IPS-18c (cell line): ENCODE data around the gene NTM.

Experiments used
- H3K4me3 ChIP-seq: 2 replicates; pipeline ENCODE4 v1.7.0; 2013; ENCODE audit warnings: low read depth, mild to moderate bottlenecking, low read length, moderate library complexity; ENCODE audit not compliant: insufficient read depth
- H3K9me3 ChIP-seq: one replicate; pipeline ENCODE4 v1.6.1; 2013; ENCODE audit warnings: mild to moderate bottlenecking, low read length, moderate library complexity; ENCODE audit not compliant: control insufficient read depth, insufficient read depth

Gene NTM

DNA sequence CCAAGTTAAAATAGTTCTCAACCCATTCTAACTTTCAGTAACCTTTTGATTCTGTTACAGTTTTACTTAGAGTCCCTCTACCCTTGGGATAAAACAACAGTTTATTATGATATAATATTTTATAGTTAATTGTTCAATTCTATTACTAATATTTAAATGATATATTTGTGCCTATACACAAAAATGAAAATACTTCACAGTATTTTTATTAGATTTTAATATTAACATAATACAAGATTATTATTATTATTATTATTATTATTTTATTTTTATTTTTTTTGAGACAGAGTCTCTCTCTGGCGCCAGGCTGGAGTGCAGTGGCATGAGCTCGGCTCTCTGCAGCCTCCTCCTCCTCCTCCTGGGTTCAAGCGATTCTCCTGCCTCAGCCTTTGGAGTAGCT lies 416.7 kb downstream of the NTM start:
- Histone ChIP-seq H3K4me3 (no peak overlapping the region), H3K9me3 (no peaks in the 10 kb centered on the region)

DNA sequence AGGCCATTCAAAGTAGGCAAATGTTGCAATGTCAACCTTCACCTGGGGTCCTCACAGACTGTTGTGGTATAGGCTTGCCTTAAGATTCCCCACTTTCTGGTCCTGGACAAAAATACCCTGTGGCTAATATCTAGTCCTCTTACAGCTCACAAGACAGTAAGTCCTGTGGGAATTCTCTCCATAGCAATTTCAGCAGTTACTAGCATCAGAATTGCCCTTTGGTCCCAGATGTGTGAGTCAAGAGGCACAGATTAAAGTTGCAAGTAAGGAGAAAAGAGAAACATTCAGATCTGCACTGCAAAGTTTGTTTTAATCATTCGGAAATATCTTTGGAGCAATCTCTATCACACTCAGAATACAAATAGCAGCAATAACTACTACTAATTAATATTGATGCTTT lies 420.2 kb downstream of the NTM start:
- Histone ChIP-seq H3K4me3 (no peak overlapping the region), H3K9me3 (no peaks in the 10 kb centered on the region)

DNA sequence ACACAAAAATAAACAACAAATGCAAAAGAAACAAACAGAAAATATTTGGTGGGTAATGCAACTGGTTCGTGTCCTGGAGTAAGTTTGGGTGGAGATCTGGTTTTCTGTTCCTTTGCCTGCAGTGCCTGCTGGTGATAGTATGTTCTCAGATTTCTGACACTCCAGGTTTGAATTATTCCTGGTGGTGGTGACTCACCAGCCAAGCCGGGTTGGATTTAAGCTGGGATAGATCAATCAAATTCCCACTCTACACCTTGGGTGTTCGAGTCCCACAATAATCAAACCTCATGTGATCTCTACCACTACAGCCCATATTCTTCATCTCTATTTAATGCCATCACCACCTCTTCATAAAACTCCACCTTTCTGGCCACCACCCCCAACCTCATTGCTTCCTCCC lies 421.8 kb downstream of the NTM start:
- H3K4me3 ChIP-seq: no peak overlapping the region
- H3K9me3 ChIP-seq: no peaks in the 10 kb centered on the region

DNA sequence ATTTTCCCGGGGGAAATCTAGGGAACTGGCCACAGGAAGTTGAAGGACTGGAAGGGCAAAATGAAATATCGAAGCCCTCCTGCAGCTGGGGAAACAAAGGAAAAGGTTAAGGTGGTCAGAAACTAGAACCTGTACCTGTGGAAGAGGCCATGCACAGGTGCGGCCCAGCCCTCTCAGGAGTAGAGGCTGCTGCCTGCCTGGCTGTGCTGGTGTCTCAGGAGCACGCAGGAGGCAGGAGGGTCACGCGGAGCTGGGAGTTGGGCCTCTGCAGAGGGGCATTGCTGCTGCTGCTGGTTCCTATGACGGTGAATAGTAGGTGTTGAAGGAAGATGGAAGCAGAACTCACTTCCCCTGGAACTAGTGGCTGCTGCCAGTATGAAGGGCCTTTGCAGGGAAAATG lies 425.7 kb downstream of the NTM start:
- no peak overlapping the region for H3K4me3 ChIP-seq
- no peaks in the 10 kb centered on the region for H3K9me3 ChIP-seq

DNA sequence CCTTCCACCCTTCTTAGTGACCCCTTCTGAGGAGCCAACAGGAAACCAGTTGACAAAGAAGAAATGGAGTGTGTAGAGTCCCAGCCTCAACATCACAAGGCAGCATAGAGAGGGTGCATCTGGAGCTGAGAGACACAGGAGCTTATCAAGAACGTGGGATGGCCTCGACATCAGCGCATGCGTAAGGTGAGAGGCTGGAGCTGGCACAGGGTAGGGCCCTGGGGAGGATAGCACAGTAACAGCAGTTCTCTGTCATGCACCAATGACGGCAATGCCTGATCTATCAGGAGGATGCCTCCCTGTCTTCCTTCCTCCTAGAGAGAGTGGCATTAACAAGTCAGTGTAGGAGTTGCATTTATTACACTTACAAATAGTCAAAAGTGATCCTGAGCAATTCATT lies 426.1 kb downstream of the NTM start:
- Histone ChIP-seq H3K4me3 (no peak overlapping the region), H3K9me3 (no peaks in the 10 kb centered on the region)

DNA sequence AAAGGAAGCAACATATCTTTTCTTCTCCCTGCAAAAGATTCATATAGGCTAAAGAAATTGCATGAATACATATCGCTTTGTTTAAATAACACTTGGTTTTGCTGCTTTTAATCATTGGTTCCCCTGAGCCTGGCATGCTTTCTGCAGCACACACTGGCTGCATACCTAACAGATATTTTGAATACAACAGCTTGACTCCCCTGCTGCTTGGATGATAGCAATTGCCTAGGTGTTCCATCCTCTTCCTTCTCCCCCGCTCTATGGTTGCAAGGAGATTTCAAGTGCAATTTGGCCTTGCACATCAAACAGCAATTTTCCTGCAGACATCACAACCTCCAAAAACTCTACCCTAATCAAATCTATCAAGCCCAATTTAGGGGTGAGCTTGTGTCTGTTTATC lies 430.0 kb downstream of the NTM start:
- Histone ChIP-seq H3K4me3 (no peak overlapping the region), H3K9me3 (no peaks in the 10 kb centered on the region)

DNA sequence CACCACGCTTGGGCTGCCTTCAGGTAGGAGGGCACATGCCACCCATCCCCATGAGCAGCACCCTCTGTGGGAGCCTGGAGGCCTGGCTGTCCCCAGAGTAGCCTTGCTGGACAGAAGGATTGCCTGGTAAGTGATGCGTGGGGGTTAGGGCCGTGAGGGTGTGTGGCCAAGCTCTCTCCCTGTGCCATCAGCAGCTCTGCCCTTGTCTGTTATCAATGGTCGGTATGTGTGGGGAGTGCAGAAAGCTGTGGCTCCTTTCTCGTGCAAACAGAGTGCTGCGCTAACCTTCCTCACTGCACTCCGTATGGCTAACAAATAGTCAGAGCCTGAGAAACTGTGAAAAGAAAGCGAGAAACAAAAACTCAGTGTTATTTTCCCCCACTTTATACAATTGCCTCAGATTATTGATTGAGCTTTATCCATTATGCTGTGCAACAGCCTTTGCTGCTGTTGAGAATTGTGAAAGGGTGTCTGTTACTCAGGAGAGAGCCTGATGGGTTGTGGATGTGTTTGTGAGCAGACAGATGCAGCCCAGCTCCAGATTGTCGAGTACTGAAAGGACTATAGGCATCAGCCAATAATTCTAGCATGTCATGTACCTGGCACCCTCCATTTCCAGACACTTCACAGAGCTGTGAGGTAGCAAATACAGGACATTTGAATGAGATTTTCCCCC lies 432.2 kb downstream of the NTM start:
- no peaks in the 10 kb centered on the region for H3K9me3 ChIP-seq
- H3K4me3 ChIP-seq: no peak overlapping the region

DNA sequence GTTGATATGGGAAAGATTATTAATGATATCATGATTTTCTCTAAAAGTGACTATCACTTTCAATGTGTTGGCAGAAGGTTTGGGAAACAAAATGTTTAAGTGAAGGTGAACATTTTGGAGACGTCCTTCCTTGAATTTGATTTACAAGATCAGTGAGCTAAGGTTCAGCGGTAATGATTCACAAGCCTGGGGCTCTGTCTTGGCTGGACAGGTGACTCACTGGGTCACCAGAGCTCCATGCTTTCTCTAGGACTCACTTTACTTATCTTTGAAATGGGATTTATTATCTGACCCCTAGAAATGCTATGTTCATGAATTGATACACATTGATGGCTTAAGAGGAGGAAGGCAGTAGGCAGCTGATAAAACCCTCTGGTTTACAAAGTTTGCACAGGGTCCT lies 437.5 kb downstream of the NTM start:
- H3K9me3 ChIP-seq: no peaks in the 10 kb centered on the region
- H3K4me3 ChIP-seq: no peak overlapping the region

DNA sequence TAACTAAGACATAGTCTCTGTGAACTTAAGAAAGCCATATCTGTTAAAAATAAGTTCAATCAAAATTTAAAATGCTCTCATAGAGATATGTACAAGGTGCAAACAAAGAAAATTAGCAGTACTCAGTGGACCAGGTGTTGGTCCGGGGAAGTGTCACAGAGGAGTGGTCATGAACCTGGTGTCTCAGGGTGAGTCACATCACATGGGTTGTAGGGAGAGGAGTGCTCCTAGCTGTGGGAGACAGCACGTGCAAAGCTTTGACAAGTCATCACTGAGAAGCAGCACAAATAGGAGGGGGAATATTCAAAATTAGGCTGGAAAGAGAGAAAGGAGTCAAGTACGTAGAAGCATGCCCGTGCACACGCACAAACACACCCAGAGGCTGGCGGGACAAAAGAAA lies 438.1 kb downstream of the NTM start:
- no peaks in the 10 kb centered on the region for H3K9me3 ChIP-seq
- H3K4me3 ChIP-seq: no peak overlapping the region

DNA sequence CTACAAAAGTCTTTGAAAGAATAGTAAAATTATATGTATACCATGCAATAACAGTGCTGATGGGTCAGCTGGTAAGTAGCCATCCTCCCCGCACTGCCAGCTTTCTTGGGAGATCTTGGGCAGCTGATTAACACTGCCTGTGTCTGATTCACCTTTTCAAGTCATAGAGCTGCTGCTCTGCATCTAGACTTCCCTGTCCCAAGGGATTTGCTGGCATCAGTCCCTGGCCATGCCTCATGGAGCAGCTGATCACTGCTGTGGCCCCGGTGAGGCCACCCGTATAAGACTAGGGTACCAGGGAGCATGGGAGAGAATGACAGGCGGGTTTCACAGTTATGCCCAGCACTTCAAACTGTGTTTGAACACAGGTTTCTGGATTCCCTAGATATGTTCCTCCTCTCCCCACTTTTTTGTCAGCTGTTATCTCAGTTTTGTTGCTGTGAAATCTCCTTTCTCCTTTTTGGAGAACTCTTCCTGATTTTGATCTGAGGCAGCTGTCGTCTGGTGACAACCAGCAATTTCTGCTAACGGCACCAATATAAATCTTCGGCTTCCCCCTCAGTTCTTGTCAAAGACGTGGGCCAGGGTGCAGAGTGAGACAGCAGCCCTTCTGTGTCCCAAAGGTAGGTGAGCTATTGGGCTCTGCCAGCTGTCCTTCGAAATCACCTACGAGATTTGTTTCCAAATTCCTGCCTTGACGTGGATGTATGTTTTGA lies 438.9 kb downstream of the NTM start:
- Histone ChIP-seq H3K4me3 (no peak overlapping the region), H3K9me3 (no peaks in the 10 kb centered on the region)

DNA sequence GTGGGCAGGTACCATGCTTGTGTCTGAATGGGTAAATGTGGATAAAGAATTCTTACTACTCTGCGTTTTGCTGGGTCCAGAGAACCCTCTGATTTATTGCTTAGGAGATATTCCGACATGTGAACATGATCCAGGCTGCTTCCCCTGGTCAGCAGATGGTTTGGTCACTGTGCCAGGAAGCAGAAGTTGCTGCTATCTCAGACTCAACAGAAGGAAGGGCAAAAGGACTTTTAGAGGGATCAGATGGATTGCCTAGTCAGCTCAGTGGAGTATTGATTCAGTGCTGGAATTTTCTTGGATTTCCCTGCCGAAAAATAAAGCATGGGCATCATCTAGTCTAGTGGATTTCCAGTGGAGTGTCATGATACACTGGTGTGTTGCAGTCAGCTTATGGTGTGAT lies 440.1 kb downstream of the NTM start:
- Histone ChIP-seq H3K4me3 (no peak overlapping the region), H3K9me3 (no peaks in the 10 kb centered on the region)

DNA sequence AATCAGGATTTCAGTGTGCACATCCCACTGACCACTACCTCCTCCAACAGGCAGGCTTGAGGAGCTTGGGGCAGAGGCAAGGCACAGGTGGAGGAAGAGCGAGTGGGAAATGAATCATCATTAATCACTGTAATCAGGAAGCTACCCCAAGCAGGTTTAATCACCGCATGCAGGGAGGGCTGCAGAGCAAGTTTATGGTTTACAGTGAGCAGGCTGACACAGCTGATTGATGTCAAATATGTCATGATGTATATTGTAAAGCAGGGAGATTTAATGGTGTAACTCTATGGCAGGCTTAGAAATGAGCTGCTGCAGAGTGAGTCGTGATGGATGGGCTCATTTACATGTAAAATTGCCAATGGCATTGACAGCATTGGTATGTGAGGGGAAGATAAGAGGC lies 441.0 kb downstream of the NTM start:
- no peaks in the 10 kb centered on the region for H3K9me3 ChIP-seq
- no peak overlapping the region for H3K4me3 ChIP-seq

DNA sequence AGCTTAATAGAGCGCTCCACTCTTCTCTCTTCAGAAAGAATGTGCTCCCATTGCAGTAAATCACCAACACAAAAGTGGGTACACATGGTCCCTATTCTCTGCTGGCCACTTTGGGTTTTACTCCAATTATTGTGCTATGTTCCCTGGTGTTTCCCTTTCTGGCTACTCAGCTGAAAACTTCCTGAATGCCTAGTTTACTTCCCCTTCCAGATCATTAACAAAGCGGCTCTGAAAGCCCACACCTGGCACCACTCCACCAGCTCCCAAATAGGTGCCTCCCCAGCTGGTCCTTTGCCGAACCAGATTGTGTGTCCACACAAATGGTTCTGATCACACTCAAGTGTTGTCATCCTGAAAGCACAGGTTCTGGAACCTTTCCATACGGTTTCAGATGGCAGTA lies 443.7 kb downstream of the NTM start:
- peaks cover 2% of the 10 kb centered on the region for H3K9me3 ChIP-seq
- no peak overlapping the region for H3K4me3 ChIP-seq

DNA sequence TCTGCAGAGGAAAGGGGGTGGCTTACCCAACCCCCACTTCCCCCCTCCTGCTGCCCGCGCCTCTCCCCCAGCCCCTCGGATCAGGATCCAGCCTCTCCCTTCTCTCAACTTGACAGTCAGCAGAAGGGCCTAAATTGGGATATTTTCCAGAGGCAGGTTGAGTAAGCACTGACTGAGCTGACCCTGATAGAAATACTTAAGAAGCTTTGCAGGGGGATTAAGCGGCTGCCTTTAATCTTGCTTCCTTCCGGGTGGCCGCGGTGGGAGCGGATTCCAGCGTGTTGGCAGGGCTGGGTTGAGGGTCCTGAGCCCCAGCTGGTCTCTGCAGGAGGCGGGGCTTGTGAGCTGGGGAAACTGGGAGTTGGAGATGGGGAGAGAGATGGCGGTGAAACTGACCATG lies 445.2 kb downstream of the NTM start:
- H3K4me3 ChIP-seq: no peak overlapping the region
- H3K9me3 ChIP-seq: peaks cover 2% of the 10 kb centered on the region

DNA sequence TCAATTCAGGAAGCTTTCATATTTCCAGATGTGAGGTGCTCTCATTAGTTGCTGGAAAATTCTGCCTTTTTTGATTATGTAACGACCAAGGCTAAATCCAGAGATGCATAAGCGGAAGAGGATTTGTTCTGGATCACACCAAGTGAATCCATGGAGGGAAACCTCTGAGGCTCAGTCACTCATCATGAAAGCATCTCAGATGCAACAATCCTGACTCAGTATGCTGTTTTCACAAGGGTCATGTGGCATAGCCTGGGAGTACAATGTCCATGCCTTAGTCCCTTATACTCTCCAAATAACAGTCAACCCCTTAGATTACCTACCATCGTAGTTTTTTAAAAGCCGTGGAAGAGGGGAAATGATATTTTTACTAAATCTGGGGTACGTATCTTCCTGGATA lies 445.6 kb downstream of the NTM start:
- Histone ChIP-seq H3K4me3 (no peak overlapping the region), H3K9me3 (peaks cover 2% of the 10 kb centered on the region)

DNA sequence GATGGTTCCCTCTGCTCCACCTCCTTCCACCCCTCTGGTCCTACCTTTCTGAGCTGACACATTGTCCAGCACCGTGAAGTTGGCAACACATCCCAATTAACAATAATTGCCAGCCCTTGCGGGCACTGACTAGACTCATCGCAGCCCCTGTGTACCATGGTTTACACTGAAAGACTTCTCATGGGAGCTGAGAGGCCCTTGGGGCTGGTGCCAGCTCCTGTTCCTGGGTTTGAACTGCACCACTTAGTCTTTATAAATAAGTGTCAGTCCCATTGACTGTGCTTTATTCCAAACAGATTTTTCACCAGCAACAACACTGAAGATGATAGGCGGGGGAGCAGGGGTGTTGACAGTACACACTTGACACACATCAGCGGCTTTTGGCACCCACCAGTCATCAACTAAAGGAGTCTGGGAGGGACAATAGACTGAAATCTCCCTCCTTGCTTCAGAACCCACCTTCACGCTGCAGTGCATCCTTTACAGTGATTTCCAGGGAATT lies 447.3 kb downstream of the NTM start:
- Histone ChIP-seq H3K9me3 (peaks cover 2% of the 10 kb centered on the region), H3K4me3 (no peak overlapping the region)

DNA sequence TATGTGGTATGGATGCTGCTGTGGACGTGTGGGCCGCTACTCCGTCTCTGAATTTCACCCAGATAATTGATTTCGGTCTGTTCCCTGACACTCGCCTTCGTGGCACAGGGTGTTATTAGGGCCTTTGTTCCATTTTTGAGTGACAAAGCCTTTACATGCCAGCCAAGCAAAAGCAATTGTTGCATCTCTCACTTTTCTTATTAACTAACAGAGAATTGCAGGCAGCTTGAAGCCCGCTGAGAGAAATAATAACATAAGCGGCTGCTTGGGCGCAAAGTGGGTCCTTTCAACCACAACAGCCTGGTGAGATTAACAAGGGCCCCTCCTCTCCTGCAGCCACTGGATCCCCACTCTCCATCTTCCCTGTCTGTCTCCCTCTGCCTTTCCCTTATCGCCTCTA lies 449.4 kb downstream of the NTM start:
- peaks cover 2% of the 10 kb centered on the region for H3K9me3 ChIP-seq
- H3K4me3 ChIP-seq: no peak overlapping the region

DNA sequence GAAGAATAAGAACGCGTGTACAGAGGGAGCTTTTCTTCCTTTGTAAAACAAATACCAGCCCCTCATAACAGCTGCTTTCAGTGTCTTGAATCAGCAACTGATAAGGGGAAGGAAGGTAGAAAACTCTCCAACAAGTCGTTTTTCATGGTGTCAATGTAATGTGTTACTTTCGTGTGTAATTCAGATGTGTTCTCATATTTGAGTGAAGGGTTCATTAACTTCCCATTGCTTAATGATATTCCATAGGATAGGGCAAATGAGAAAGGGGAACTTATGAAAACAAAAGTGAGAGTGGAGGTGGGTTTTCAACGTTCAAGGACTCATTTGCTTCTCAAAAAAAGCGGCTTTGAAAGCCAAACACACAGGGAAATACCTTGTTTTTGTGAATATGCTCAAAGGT lies 452.1 kb downstream of the NTM start:
- Histone ChIP-seq H3K4me3 (no peak overlapping the region), H3K9me3 (no peaks in the 10 kb centered on the region)

DNA sequence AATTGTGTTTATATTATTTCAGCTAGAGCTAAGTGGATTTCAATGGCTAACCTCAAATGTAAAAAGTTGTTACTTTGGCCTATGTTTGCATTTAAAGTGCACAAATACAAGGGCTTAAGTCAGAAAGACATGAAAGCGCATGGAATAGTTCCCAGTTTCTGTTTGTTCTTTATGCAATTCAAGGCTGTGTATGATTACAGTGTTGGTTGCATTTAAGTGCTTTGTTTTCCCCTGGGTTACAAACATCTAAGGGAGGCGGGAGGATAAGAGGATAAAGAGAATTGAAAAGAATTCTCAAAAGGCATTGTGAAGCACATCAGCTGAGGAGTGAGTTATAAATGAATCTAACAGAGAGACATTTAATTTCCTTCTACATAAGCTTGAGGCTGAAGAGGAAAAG lies 453.4 kb downstream of the NTM start:
- no peaks in the 10 kb centered on the region for H3K9me3 ChIP-seq
- no peak overlapping the region for H3K4me3 ChIP-seq
